ENCODE results near the gene APOC4. TPM values are rescaled to one million over a fixed set of nuclear protein-coding genes. Genes with fewer than 3 reads are reported as not detected.
"Not testable (repeated sequence)": the region's sequence is repeated elsewhere in the genome, so short reads cannot be mapped to it uniquely, and the experiment has no call there.

APOC4 gene
- total RNA-seq, 1 experiment from 2014 or later = not detected

- TF ChIP-seq SIN3A (IDR thresholded peaks at IDR 0.05; ENCODE audit: borderline replicate concordance, insufficient read depth, low read depth, low read length) (no peak), TCF7L2 (IDR thresholded peaks at IDR 0.05; ENCODE audit: low read depth, low read length) (no peak), POLR2AphosphoS5 (IDR thresholded peaks at IDR 0.05; ENCODE audit: low read depth, low read length) (no peak), REST (IDR thresholded peaks at IDR 0.05; ENCODE audit: insufficient read depth in 1 of 2, low read depth in 2 of 2, low read length in 1 of 2) (no peak), CTCF (IDR thresholded peaks at IDR 0.05) (no peak)
- POLR2A ChIA-PET = no interaction called here
- intact Hi-C loops (cut with micrococcal nuclease; ENCODE audit: unreplicated experiment) = no loop called here
- Histone ChIP-seq H3K4me1 (ENCODE audit: control insufficient read depth, insufficient read depth, low read length) (no peaks in the 10 kb centered on the region; the same call in 1 of the 2 replicates), H3K36me3 (ENCODE audit: control insufficient read depth, insufficient read depth, low read length) (no peaks in the 10 kb centered on the region), H3K27me3 (ENCODE audit: control insufficient read depth, insufficient read depth, low read length) (no peaks in the 10 kb centered on the region), H3K27ac (ENCODE audit: low read length) (no peak overlapping the region), H3K9me3 (ENCODE audit: control insufficient read depth, insufficient read depth, low read depth, low read length) (no peaks in the 10 kb centered on the region), H3K4me3 (ENCODE audit: low read depth in 2 of 2, low read length in 2 of 2) (no peak overlapping the region)
- in situ Hi-C loops (cut with HindIII; ENCODE audit: low pct_unique_long_range_greater_than_20kb, low sequenced_read_pairs) = no loop called here
- CTCF ChIA-PET = no interaction called here
- no peak for DNase-seq (ENCODE audit: low read depth, low spot score)
- no peak for ATAC-seq
- BruUV-seq (replicated peaks) = no TSS peak
Measured at GRCh38 chr19:44925114-44925891, 16.7 kb upstream of the APOC4 start.

GRCh38 chr19:44926245-44927077, 15.6 kb upstream of the APOC4 start:
- in situ Hi-C loops (cut with HindIII; ENCODE audit: low pct_unique_long_range_greater_than_20kb, low sequenced_read_pairs); CTCF ChIA-PET; DNase-seq (ENCODE audit: low read depth, low spot score); BruUV-seq (replicated peaks); POLR2A ChIA-PET; H3K4me1 ChIP-seq (ENCODE audit: control insufficient read depth, insufficient read depth, low read length); H3K27ac ChIP-seq (ENCODE audit: low read length); H3K9me3 ChIP-seq (ENCODE audit: control insufficient read depth, insufficient read depth, low read depth, low read length); H3K36me3 ChIP-seq (ENCODE audit: control insufficient read depth, insufficient read depth, low read length); H3K27me3 ChIP-seq (ENCODE audit: control insufficient read depth, insufficient read depth, low read length); intact Hi-C loops (cut with micrococcal nuclease; ENCODE audit: unreplicated experiment): not testable (repeated sequence)
- H3K4me3 ChIP-seq (ENCODE audit: low read depth in 2 of 2, low read length in 2 of 2) = peak overlapping the region; percentile 4 to 25; a peak in 2 of 4 replicates
- peak; percentile 62 for ATAC-seq

GRCh38 chr19:44927746-44928145, 14.3 kb upstream of the APOC4 start:
- no peak for ATAC-seq
- ChIA-PET CTCF (no interaction called here), POLR2A (no interaction called here)
- no TSS peak for BruUV-seq (replicated peaks)
- in situ Hi-C loops (cut with HindIII; ENCODE audit: low pct_unique_long_range_greater_than_20kb, low sequenced_read_pairs) = no loop called here
- no peak for DNase-seq (ENCODE audit: low read depth, low spot score)
- no peaks in the 10 kb centered on the region for H3K9me3 ChIP-seq (ENCODE audit: control insufficient read depth, insufficient read depth, low read depth, low read length)
- H3K27ac ChIP-seq (ENCODE audit: low read length) = no peak overlapping the region
- TF ChIP-seq TCF7L2 (IDR thresholded peaks at IDR 0.05; ENCODE audit: low read depth, low read length) = no peak
- TF ChIP-seq CTCF (IDR thresholded peaks at IDR 0.05) = no peak
- TF ChIP-seq POLR2AphosphoS5 (IDR thresholded peaks at IDR 0.05; ENCODE audit: low read depth, low read length) = no peak
- TF ChIP-seq SIN3A (IDR thresholded peaks at IDR 0.05; ENCODE audit: borderline replicate concordance, insufficient read depth, low read depth, low read length) = no peak
- TF ChIP-seq REST (IDR thresholded peaks at IDR 0.05; ENCODE audit: insufficient read depth in 1 of 2, low read depth in 2 of 2, low read length in 1 of 2) = no peak
- no peaks in the 10 kb centered on the region for H3K36me3 ChIP-seq (ENCODE audit: control insufficient read depth, insufficient read depth, low read length)
- intact Hi-C loops (cut with micrococcal nuclease; ENCODE audit: unreplicated experiment) = no loop called here
- H3K4me1 ChIP-seq (ENCODE audit: control insufficient read depth, insufficient read depth, low read length) = no peaks in the 10 kb centered on the region; the same call in 1 of the 2 replicates
- H3K4me3 ChIP-seq (ENCODE audit: low read depth in 2 of 2, low read length in 2 of 2) = no peak overlapping the region
- no peaks in the 10 kb centered on the region for H3K27me3 ChIP-seq (ENCODE audit: control insufficient read depth, insufficient read depth, low read length)

Measured in Panc1 (cell line).